ENCODE data around the gene TMEM38B.

The TMEM38B gene

DNA sequence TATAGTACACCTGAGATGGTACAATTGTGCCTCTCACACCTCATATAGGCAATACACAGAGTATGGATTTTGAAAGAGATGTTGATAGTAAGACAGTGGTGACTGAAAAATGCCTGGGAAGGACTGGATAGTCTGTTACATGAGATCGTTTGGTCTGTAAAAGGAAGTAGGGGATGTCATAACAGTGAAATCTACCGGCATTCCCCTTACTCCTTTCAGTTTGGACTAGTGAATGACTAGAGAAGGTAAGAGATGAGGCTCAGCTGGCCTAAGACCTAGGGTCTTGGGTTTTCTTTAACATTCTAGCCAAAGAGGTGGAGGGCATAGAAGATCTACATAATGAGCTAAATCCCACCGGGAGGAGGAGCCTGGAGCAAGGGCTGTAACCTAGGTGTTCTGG is 24.0 kb upstream of the TMEM38B start:
- Histone ChIP-seq H3K4me3 (ENCODE audit: low read depth, low read length) (no peak overlapping the region), H3K4me1 (ENCODE audit: control insufficient read depth, insufficient read depth, low read length) (no peaks in the 10 kb centered on the region), H3K9me3 (ENCODE audit: control insufficient read depth, insufficient read depth, low read length) (no peaks in the 10 kb centered on the region), H3K27me3 (ENCODE audit: control insufficient read depth, insufficient read depth, low read length) (no peaks in the 10 kb centered on the region), H3K9ac (ENCODE audit: low read depth, low read length) (no peak overlapping the region), H3K36me3 (ENCODE audit: control insufficient read depth, insufficient read depth, low read length) (no peaks in the 10 kb centered on the region)

GRCh38 chr9:105670775-105671174 is 23.6 kb upstream of the TMEM38B start:
- Histone ChIP-seq H3K36me3 (ENCODE audit: control insufficient read depth, insufficient read depth, low read length) (no peaks in the 10 kb centered on the region), H3K4me1 (ENCODE audit: control insufficient read depth, insufficient read depth, low read length) (no peaks in the 10 kb centered on the region), H3K4me3 (ENCODE audit: low read depth, low read length) (no peak overlapping the region), H3K27me3 (ENCODE audit: control insufficient read depth, insufficient read depth, low read length) (no peaks in the 10 kb centered on the region), H3K9ac (ENCODE audit: low read depth, low read length) (no peak overlapping the region), H3K9me3 (ENCODE audit: control insufficient read depth, insufficient read depth, low read length) (no peaks in the 10 kb centered on the region)

GRCh38 chr9:105672711-105673234 is 21.6 kb upstream of the TMEM38B start:
- H3K36me3 ChIP-seq (ENCODE audit: control insufficient read depth, insufficient read depth, low read length): no peaks in the 10 kb centered on the region
- no peaks in the 10 kb centered on the region for H3K9me3 ChIP-seq (ENCODE audit: control insufficient read depth, insufficient read depth, low read length)
- no peak overlapping the region for H3K4me3 ChIP-seq (ENCODE audit: low read depth, low read length)
- H3K9ac ChIP-seq (ENCODE audit: low read depth, low read length): no peak overlapping the region
- no peaks in the 10 kb centered on the region for H3K27me3 ChIP-seq (ENCODE audit: control insufficient read depth, insufficient read depth, low read length)
- no peaks in the 10 kb centered on the region for H3K4me1 ChIP-seq (ENCODE audit: control insufficient read depth, insufficient read depth, low read length)

DNA sequence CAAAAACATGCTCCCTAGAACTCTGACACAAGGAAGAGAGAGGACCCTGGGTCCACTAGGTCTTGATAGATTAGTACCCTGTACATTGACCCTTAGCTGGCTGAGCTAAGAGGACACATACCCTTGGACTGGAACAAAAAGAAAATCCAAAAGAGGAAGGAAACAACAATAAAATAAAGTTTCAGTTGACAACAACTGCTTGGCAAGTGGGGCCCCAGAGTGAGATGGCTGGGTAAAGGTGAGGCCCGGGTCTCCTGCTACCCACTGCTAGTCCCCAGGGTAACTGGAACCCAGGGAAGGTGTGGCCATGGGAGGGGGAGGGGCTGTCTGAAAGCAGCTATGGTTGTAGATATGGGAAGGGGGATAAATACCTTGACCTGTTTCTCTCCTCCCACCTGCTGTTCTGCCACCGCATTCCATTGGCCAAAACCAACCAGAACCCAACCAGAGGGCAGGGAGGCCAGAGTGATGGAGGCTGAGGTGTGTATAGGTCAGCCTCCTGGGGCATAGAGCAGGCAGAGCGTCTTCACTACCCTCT is 20.4 kb upstream of the TMEM38B start:
- no peak overlapping the region for H3K9ac ChIP-seq (ENCODE audit: low read depth, low read length)
- H3K27me3 ChIP-seq (ENCODE audit: control insufficient read depth, insufficient read depth, low read length): no peaks in the 10 kb centered on the region
- H3K4me3 ChIP-seq (ENCODE audit: low read depth, low read length): no peak overlapping the region
- H3K9me3 ChIP-seq (ENCODE audit: control insufficient read depth, insufficient read depth, low read length): no peaks in the 10 kb centered on the region
- H3K36me3 ChIP-seq (ENCODE audit: control insufficient read depth, insufficient read depth, low read length): no peaks in the 10 kb centered on the region
- peaks cover 3% of the 10 kb centered on the region for H3K4me1 ChIP-seq (ENCODE audit: control insufficient read depth, insufficient read depth, low read length)

- Histone ChIP-seq H3K9me3 (ENCODE audit: control insufficient read depth, insufficient read depth, low read length) (no peaks in the 10 kb centered on the region), H3K4me3 (ENCODE audit: low read depth, low read length) (no peak overlapping the region), H3K9ac (ENCODE audit: low read depth, low read length) (no peak overlapping the region), H3K27me3 (ENCODE audit: control insufficient read depth, insufficient read depth, low read length) (no peaks in the 10 kb centered on the region), H3K4me1 (ENCODE audit: control insufficient read depth, insufficient read depth, low read length) (peaks cover 3% of the 10 kb centered on the region), H3K36me3 (ENCODE audit: control insufficient read depth, insufficient read depth, low read length) (no peaks in the 10 kb centered on the region)
These were observed 17.9 kb upstream of the TMEM38B start for GRCh38 chr9:105676351-105676923.

- H3K4me1 ChIP-seq (ENCODE audit: control insufficient read depth, insufficient read depth, low read length): peaks cover 3% of the 10 kb centered on the region
- no peak overlapping the region for H3K9ac ChIP-seq (ENCODE audit: low read depth, low read length)
- no peaks in the 10 kb centered on the region for H3K27me3 ChIP-seq (ENCODE audit: control insufficient read depth, insufficient read depth, low read length)
These were observed 16.2 kb upstream of the TMEM38B start for GRCh38 chr9:105678163-105678562.

GRCh38 chr9:105678781-105679180 is 15.6 kb upstream of the TMEM38B start:
- H3K27me3 ChIP-seq (ENCODE audit: control insufficient read depth, insufficient read depth, low read length): no peaks in the 10 kb centered on the region
- H3K9ac ChIP-seq (ENCODE audit: low read depth, low read length): no peak overlapping the region
- H3K36me3 ChIP-seq (ENCODE audit: control insufficient read depth, insufficient read depth, low read length): no peaks in the 10 kb centered on the region
- H3K9me3 ChIP-seq (ENCODE audit: control insufficient read depth, insufficient read depth, low read length): no peaks in the 10 kb centered on the region
- H3K4me3 ChIP-seq (ENCODE audit: low read depth, low read length): no peak overlapping the region
- H3K4me1 ChIP-seq (ENCODE audit: control insufficient read depth, insufficient read depth, low read length): peaks cover 3% of the 10 kb centered on the region

More at GRCh38 chr9:105678163-105678562, 16.2 kb upstream of the TMEM38B start:
- H3K36me3 ChIP-seq (ENCODE audit: control insufficient read depth, insufficient read depth, low read length): no peaks in the 10 kb centered on the region
- no peak overlapping the region for H3K4me3 ChIP-seq (ENCODE audit: low read depth, low read length)
- H3K9me3 ChIP-seq (ENCODE audit: control insufficient read depth, insufficient read depth, low read length): no peaks in the 10 kb centered on the region

GRCh38 chr9:105679257-105680022 is 14.9 kb upstream of the TMEM38B start:
- H3K9me3 ChIP-seq (ENCODE audit: control insufficient read depth, insufficient read depth, low read length): no peaks in the 10 kb centered on the region
- peaks cover 3% of the 10 kb centered on the region for H3K4me1 ChIP-seq (ENCODE audit: control insufficient read depth, insufficient read depth, low read length)
- H3K36me3 ChIP-seq (ENCODE audit: control insufficient read depth, insufficient read depth, low read length): no peaks in the 10 kb centered on the region
- H3K4me3 ChIP-seq (ENCODE audit: low read depth, low read length): no peak overlapping the region
- H3K9ac ChIP-seq (ENCODE audit: low read depth, low read length): no peak overlapping the region
- H3K27me3 ChIP-seq (ENCODE audit: control insufficient read depth, insufficient read depth, low read length): no peaks in the 10 kb centered on the region

DNA sequence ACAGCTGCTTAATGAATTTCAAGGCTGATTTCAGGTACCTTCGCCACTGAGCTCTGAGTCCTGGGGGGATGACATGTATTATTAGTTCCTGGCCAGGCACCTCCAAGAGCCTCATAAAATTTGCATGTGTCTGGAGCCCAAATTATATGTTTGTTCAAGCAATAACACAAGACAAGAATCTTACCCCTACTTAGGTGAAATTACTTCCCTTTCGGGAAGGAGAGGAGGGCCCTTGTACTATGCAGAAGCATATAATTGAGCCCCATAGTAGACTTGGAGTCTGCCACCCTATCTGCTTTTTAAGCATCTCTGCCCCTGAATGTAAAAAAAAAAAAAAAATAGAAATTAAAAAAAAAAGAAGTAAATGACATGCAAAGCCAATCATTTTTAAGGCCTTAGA is 13.0 kb upstream of the TMEM38B start:
- H3K9ac ChIP-seq (ENCODE audit: low read depth, low read length): no peak overlapping the region
- H3K36me3 ChIP-seq (ENCODE audit: control insufficient read depth, insufficient read depth, low read length): no peaks in the 10 kb centered on the region
- peaks cover 3% of the 10 kb centered on the region for H3K4me1 ChIP-seq (ENCODE audit: control insufficient read depth, insufficient read depth, low read length)
- H3K27me3 ChIP-seq (ENCODE audit: control insufficient read depth, insufficient read depth, low read length): no peaks in the 10 kb centered on the region
- no peak overlapping the region for H3K4me3 ChIP-seq (ENCODE audit: low read depth, low read length)
- H3K9me3 ChIP-seq (ENCODE audit: control insufficient read depth, insufficient read depth, low read length): no peaks in the 10 kb centered on the region

GRCh38 chr9:105681724-105682123 is 12.6 kb upstream of the TMEM38B start:
- Histone ChIP-seq H3K4me3 (ENCODE audit: low read depth, low read length) (no peak overlapping the region), H3K9ac (ENCODE audit: low read depth, low read length) (no peak overlapping the region), H3K4me1 (ENCODE audit: control insufficient read depth, insufficient read depth, low read length) (peaks cover 3% of the 10 kb centered on the region), H3K36me3 (ENCODE audit: control insufficient read depth, insufficient read depth, low read length) (no peaks in the 10 kb centered on the region), H3K9me3 (ENCODE audit: control insufficient read depth, insufficient read depth, low read length) (no peaks in the 10 kb centered on the region), H3K27me3 (ENCODE audit: control insufficient read depth, insufficient read depth, low read length) (no peaks in the 10 kb centered on the region)

- Histone ChIP-seq H3K36me3 (ENCODE audit: control insufficient read depth, insufficient read depth, low read length) (no peaks in the 10 kb centered on the region), H3K9me3 (ENCODE audit: control insufficient read depth, insufficient read depth, low read length) (no peaks in the 10 kb centered on the region), H3K4me3 (ENCODE audit: low read depth, low read length) (no peak overlapping the region), H3K9ac (ENCODE audit: low read depth, low read length) (no peak overlapping the region), H3K27me3 (ENCODE audit: control insufficient read depth, insufficient read depth, low read length) (no peaks in the 10 kb centered on the region), H3K4me1 (ENCODE audit: control insufficient read depth, insufficient read depth, low read length) (no peaks in the 10 kb centered on the region)
These were observed 10.6 kb upstream of the TMEM38B start for GRCh38 chr9:105683688-105684275.

Measured in iPS-15b (cell line).